Measurements from ENCODE around the gene PLEKHJ1. TPM values are rescaled to one million over a fixed set of nuclear protein-coding genes. Genes with fewer than 3 reads are reported as not detected.

The PLEKHJ1 gene
- total and polyA plus RNA-seq, 2 of the 13 experiments (the other 11 are each of a cell fraction or from before 2014, with no cell fraction given): 70.5 to 130 TPM

DNA sequence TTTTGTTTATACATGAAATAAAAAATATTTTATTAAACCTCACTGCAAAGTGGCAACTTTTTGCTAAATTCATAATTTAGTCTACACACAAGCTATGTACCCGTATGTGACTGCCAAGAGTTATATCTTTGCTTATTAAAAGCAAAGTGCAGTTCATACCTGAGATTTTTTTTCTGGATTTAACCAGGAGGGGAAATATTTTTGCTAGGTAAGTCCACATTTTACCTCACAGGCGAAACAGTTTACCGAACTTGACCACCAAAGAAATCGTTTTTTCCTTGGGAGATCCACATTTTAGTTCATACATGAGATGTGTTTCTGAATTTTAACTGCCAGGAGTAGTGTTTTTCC lies 32.3 kb upstream of the PLEKHJ1 start:
- peak overlapping the region; percentile 85 to 99 (median 96) for H3K4me3 ChIP-seq (replicated peaks in 1 of 3; ENCODE audit: insufficient read depth in 1 of 3, low read depth in 2 of 3, low read length in 3 of 3)
- POLR2A ChIA-PET: interaction anchor here (0.9 to 2.8 kb wide), 6 partner anchors 10 to 124 kb away, joined by 3 to 9 read pairs (median 6); no protein-coding TSS in a partner anchor
- 4% methylated on average over 4 of the region's 4 CpGs for WGBS (ENCODE audit: low lambda C conversion rate)
- TF ChIP-seq ZNF543 (CRISPR knock-in tag; IDR thresholded peaks at IDR 0.05) (0 out of 2 replicates have a peak, but pooled peaks have one; percentile 25), NFIC (IDR thresholded peaks at IDR 0.05; ENCODE audit: low read length) (peak; percentile 12; the same call in 1 of the 2 replicates), THYN1 (CRISPR knock-in tag; IDR thresholded peaks at IDR 0.05; ENCODE audit: borderline replicate concordance, low read depth) (no peak)
- peak overlapping the region; percentile 99 for H3K4me2 ChIP-seq (ENCODE audit: low read depth, low read length)
- no TSS peak for BruUV-seq (replicated peaks)
- peak overlapping the region; percentile 57 for H3K27ac ChIP-seq (ENCODE audit: extremely low read length, insufficient read depth, low read length)
- peaks cover 32% of the 10 kb centered on the region for H3K79me2 ChIP-seq (ENCODE audit: insufficient read depth, low read length)
- H3K27me3 ChIP-seq (ENCODE audit: control insufficient read depth in 1 of 2, insufficient read depth in 2 of 2, low read length in 2 of 2): no peaks in the 10 kb centered on the region; a peak in 1 of 5 replicates
- FAIRE-seq: no peak
- no peaks in the 10 kb centered on the region for H3K9me3 ChIP-seq (ENCODE audit: low read length)
- H3K4me1 ChIP-seq (ENCODE audit: insufficient read depth, low read length): peaks cover 66% of the 10 kb centered on the region
- in situ Hi-C loops (cut with HindIII; ENCODE audit: extremely low pct_ligation_motif_present, low pct_unique_long_range_greater_than_20kb) (no loop called here), intact Hi-C loops (cut with micrococcal nuclease; ENCODE audit: unreplicated experiment) (no loop called here)
- no peak for ATAC-seq
- CTCF ChIA-PET (ENCODE audit: low intra/inter-chr PET ratio, low total read pairs): no interaction called here
- peak overlapping the region; percentile 63 for H2AFZ ChIP-seq (ENCODE audit: low read length)
- peaks cover 39% of the 10 kb centered on the region for H4K20me1 ChIP-seq (ENCODE audit: insufficient read depth, low read length)
- DNase-seq (ENCODE audit: low spot score): no peak
- peaks cover 3 to 17% of the 10 kb centered on the region in 2 experiments; a peak in 4 of 5 replicates for H3K36me3 ChIP-seq (replicated peaks in 1 of 2; ENCODE audit: control insufficient read depth in 1 of 2, insufficient read depth in 2 of 2, low read length in 2 of 2)
- H3K9ac ChIP-seq (ENCODE audit: insufficient read depth, low read depth, low read length): peak overlapping the region; percentile 78

DNA sequence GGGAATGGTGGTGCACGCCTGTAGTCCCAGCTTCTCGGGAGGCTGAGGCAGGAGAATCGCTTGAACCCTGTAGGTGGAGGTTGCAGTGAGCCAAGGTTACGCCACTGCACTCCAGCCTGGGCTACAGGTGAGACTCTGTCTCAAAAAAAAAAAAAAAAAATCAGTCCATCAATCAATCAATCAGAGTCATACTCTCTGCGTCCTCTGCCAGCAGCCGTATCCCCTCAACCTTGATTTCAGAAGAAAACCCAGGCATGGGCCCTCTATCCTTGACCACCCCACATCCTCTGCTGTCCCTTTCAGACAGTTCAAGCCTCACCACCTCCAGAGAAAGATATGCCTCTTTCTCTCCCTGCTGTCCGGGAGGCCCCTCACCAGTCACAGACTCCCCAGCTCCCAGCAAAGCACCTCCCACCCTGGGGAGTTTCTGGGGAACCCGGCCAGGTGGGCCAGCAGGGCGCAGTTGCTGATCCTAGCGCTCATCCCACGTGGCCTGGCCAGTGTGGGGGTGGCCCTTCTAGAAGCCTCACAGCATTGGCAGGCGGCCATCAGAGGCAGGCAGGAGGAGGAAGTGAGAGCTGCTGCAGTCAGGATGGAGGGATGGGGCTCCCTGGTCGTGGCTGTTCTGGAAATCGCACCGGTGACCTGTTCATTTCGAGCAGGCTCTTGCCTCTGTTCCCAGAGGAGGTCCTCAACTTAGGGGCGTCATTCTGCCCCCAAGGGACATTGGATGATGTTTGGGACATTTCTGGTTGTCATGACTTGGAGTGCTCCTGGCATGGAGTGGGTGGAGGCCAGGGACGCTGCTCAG lies 30.3 kb upstream of the PLEKHJ1 start:
- BruUV-seq (replicated peaks): no TSS peak
- Histone ChIP-seq H3K4me3 (replicated peaks in 1 of 3; ENCODE audit: insufficient read depth in 1 of 3, low read depth in 2 of 3, low read length in 3 of 3) (peak overlapping the region; percentile 14 to 96 (median 42)), H2AFZ (ENCODE audit: low read length) (no peak overlapping the region), H3K79me2 (ENCODE audit: insufficient read depth, low read length) (peaks cover 26% of the 10 kb centered on the region), H3K27me3 (ENCODE audit: control insufficient read depth in 1 of 2, insufficient read depth in 2 of 2, low read length in 2 of 2) (no peaks in the 10 kb centered on the region; a peak in 1 of 5 replicates), H3K36me3 (replicated peaks in 1 of 2; ENCODE audit: control insufficient read depth in 1 of 2, insufficient read depth in 2 of 2, low read length in 2 of 2) (peaks cover 0 to 2% of the 10 kb centered on the region in 2 experiments; a peak in 2 of 5 replicates), H3K4me2 (ENCODE audit: low read depth, low read length) (peak overlapping the region; percentile 99), H3K4me1 (ENCODE audit: insufficient read depth, low read length) (peaks cover 60% of the 10 kb centered on the region), H3K9me3 (ENCODE audit: low read length) (no peaks in the 10 kb centered on the region), H3K27ac (ENCODE audit: extremely low read length, insufficient read depth, low read length) (peak overlapping the region; percentile 42), H4K20me1 (ENCODE audit: insufficient read depth, low read length) (peaks cover 18% of the 10 kb centered on the region), H3K9ac (ENCODE audit: insufficient read depth, low read depth, low read length) (peak overlapping the region; percentile 2; the same call in 1 of the 2 replicates)
- in situ Hi-C loops (cut with HindIII; ENCODE audit: extremely low pct_ligation_motif_present, low pct_unique_long_range_greater_than_20kb): no loop called here
- CTCF ChIA-PET (ENCODE audit: low intra/inter-chr PET ratio, low total read pairs): no interaction called here
- POLR2A ChIA-PET: interaction anchor here (0.9 to 2.8 kb wide), 10 partner anchors 8 to 130 kb away, joined by 3 to 8 read pairs (median 4); partner anchors contain the start of gene PLEKHJ1
- DNase-seq (ENCODE audit: low spot score) (peak; percentile 58), ATAC-seq (peak; percentile 43), FAIRE-seq (no peak)
- WGBS (ENCODE audit: low lambda C conversion rate): 42% methylated on average over 12 of the region's 18 CpGs
- intact Hi-C loops (cut with micrococcal nuclease; ENCODE audit: unreplicated experiment): no loop called here
- TF ChIP-seq, protein P1, sequence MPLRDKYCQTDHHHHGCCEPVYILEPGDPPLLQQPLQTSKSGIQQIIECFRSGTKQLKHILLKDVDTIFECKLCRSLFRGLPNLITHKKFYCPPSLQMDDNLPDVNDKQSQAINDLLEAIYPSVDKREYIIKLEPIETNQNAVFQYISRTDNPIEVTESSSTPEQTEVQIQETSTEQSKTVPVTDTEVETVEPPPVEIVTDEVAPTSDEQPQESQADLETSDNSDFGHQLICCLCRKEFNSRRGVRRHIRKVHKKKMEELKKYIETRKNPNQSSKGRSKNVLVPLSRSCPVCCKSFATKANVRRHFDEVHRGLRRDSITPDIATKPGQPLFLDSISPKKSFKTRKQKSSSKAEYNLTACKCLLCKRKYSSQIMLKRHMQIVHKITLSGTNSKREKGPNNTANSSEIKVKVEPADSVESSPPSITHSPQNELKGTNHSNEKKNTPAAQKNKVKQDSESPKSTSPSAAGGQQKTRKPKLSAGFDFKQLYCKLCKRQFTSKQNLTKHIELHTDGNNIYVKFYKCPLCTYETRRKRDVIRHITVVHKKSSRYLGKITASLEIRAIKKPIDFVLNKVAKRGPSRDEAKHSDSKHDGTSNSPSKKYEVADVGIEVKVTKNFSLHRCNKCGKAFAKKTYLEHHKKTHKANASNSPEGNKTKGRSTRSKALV (CRISPR knock-in tag; IDR thresholded peaks at IDR 0.05): no peak
- TF ChIP-seq, protein P2, sequence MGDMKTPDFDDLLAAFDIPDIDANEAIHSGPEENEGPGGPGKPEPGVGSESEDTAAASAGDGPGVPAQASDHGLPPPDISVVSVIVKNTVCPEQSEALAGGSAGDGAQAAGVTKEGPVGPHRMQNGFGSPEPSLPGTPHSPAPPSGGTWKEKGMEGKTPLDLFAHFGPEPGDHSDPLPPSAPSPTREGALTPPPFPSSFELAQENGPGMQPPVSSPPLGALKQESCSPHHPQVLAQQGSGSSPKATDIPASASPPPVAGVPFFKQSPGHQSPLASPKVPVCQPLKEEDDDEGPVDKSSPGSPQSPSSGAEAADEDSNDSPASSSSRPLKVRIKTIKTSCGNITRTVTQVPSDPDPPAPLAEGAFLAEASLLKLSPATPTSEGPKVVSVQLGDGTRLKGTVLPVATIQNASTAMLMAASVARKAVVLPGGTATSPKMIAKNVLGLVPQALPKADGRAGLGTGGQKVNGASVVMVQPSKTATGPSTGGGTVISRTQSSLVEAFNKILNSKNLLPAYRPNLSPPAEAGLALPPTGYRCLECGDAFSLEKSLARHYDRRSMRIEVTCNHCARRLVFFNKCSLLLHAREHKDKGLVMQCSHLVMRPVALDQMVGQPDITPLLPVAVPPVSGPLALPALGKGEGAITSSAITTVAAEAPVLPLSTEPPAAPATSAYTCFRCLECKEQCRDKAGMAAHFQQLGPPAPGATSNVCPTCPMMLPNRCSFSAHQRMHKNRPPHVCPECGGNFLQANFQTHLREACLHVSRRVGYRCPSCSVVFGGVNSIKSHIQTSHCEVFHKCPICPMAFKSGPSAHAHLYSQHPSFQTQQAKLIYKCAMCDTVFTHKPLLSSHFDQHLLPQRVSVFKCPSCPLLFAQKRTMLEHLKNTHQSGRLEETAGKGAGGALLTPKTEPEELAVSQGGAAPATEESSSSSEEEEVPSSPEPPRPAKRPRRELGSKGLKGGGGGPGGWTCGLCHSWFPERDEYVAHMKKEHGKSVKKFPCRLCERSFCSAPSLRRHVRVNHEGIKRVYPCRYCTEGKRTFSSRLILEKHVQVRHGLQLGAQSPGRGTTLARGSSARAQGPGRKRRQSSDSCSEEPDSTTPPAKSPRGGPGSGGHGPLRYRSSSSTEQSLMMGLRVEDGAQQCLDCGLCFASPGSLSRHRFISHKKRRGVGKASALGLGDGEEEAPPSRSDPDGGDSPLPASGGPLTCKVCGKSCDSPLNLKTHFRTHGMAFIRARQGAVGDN (CRISPR knock-in tag; IDR thresholded peaks at IDR 0.05): peak; percentile 98
- TF ChIP-seq ZNF792 (CRISPR knock-in tag; IDR thresholded peaks at IDR 0.05) (0 out of 2 replicates have a peak, but pooled peaks have one; percentile 49), YY1 (IDR thresholded peaks at IDR 0.05; ENCODE audit: insufficient read depth, insufficient replicate concordance, low read depth, low read length) (peak; percentile 63), ZNF570 (CRISPR knock-in tag; IDR thresholded peaks at IDR 0.05; ENCODE audit: borderline replicate concordance) (no peak)
